ENCODE results near the gene TXLNB.
"Not testable (repeated sequence)": the region's sequence is repeated elsewhere in the genome, so short reads cannot be mapped to it uniquely, and the experiment has no call there.

TXLNB gene

DNA sequence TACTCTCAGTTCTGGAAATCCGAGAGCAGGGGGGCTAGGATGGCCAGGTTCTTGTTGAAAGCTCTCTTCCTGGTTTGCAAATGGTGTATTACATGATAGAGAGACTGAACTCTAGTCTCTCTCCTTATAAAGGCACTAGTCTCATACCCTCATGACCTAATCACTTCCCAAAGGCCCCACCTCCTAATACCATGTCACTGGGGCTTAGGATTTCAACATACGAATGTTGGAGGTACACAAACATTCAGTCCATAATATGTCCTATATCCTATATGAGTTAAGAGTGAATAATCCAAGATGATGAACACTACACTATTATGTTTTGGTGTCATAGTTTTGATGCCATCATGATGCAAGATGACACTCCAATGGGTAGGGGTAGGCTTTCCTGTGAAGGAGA, 20.0 kb upstream of the TXLNB start:
- no peak for DNase-seq (ENCODE audit: low read depth)

- DNase-seq (ENCODE audit: low read depth): no peak
Observed at GRCh38 chr6:139308936-139309603, 17.3 kb upstream of the TXLNB start.

DNA sequence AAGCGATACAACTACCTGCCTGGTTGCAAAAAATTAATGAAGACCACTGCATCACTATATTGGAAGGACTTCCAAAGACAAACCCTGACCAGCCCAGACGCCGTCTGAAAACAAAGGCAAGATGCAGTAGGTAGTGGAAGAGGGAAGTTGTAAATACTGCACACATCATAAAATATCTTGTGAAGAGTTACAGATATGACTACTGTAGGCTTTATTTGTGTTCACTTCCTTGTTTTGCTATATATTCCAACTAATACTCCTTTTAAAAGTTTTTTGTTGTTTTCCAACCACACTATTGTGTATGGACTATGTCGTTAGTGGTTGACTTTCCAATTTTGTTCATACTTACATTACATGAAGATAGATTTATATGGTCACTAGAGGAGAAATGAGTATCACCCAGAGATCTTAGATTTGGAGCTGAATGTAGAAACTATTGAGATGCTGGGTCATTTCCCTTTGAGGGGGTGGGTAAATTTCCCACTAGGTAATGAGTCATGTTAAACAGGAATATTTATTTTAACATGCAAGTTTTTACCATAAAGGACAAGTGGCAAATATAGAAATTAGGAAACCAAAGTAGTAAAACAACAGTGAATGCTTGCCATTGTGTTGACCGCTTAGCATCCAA, 16.6 kb upstream of the TXLNB start:
- DNase-seq (ENCODE audit: low read depth): no peak

DNA sequence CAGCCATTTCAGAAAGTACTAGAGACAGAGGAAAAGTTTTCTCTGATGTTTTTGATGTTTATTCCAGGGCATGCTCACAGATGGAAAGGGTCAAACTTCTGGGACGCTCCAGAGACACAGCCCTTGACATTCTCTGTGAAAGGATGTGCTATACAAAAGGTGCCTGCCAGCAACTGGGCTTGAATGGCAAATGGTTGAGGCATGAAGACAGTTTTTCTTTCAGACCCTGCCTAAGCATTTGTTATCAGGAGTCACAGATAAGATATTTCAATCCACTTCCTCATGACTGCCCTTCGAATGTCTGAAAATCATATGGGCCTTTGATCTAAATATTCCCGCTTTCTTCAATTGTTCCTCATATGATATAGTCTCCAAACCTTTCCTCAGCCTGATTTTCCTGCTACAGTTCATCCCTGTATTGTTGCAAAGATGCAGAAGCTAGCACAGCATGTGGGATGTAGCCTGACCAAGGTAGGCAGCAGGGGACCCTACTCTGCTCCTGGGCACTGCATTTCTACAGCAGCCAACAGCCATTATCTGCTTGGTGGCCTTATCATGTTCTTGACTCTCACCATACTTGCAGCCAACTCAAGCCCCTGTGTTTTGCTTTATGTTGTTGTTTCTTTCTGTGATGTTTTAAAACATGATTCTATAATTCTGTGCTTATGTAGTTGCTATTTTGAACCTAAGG, 14.6 kb upstream of the TXLNB start:
- DNase-seq (ENCODE audit: low read depth): no peak

DNA sequence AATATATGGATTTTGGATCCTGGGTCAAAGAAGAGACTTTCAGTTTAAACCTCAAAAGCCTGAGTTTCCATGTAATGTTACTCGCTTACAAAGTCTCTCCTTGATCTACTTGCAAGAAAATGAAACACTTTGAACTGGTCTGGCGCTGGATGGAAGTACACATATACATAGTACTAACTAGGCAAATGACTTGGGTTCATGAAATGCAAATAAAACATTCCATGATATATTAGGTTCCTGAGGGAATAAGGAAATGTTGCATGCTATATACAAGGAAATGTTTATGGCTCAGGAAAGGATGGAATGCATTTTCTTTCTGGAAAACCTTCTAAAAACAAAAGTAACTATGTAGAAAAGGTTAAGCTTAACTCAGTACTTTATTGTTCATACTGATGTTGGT, 11.4 kb upstream of the TXLNB start:
- DNase-seq (ENCODE audit: low read depth): no peak

GRCh38 chr6:139297921-139298320, 6.1 kb upstream of the TXLNB start:
- no peak for DNase-seq (ENCODE audit: low read depth)

GRCh38 chr6:139296927-139297326, 5.1 kb upstream of the TXLNB start:
- DNase-seq (ENCODE audit: low read depth): no peak

- DNase-seq (ENCODE audit: low read depth): no peak
Observed at GRCh38 chr6:139295901-139296300, 4.1 kb upstream of the TXLNB start.

DNA sequence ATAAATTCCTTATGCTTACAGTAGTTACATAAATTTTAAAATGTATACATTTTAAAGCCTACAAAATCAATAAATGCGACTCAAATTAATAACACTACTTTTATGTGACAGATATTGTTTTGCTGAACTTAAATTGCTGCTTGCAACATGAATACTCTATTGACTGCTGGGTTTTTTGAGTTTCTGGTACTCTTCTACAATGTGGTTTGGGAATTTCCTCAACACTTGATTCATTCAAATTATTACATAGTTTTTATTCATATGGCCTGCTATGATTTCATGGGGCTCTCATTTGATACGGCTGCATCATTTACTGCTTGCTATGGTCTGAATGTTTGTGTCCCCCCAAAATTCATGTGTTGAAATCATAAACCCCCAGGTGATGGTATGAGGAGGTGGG, 2.3 kb upstream of the TXLNB start:
- DNase-seq (ENCODE audit: low read depth): no peak

GRCh38 chr6:139293230-139293629, 1.4 kb upstream of the TXLNB start:
- DNase-seq (ENCODE audit: low read depth): not testable (repeated sequence)

DNA sequence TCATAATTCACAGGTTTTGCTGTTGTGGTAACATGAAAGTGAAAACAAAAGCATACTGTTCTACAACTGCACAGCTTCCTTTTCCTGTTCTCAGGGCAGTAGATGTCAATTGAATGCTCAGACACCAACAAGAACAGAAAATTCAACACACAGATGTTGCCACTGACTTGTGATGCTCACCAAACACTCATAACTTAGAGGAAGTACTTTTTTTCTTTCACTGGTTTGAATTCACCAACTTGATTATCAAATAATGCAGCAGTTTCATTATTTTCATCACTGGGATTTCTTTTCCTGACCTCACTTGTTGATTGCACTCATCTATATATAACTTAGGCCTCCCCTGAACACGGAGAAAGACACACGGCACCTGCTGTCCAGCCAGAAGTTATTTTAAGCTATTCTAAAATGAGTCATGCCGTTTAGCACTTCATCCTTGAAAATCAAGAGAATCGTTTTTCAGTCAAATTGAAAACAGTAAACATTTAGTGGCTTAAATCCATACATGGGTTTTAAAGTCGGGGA, 949 bp downstream of the TXLNB start:
- DNase-seq (ENCODE audit: low read depth): no peak

- no peak for DNase-seq (ENCODE audit: low read depth)
Observed at GRCh38 chr6:139289233-139289632, 2.6 kb downstream of the TXLNB start.

- DNase-seq (ENCODE audit: low read depth): no peak
Observed at GRCh38 chr6:139288496-139289040, 3.2 kb downstream of the TXLNB start.

GRCh38 chr6:139287868-139288267, 3.9 kb downstream of the TXLNB start:
- DNase-seq (ENCODE audit: low read depth): no peak

GRCh38 chr6:139286438-139286837, 5.4 kb downstream of the TXLNB start:
- DNase-seq (ENCODE audit: low read depth): not testable (repeated sequence)

DNA sequence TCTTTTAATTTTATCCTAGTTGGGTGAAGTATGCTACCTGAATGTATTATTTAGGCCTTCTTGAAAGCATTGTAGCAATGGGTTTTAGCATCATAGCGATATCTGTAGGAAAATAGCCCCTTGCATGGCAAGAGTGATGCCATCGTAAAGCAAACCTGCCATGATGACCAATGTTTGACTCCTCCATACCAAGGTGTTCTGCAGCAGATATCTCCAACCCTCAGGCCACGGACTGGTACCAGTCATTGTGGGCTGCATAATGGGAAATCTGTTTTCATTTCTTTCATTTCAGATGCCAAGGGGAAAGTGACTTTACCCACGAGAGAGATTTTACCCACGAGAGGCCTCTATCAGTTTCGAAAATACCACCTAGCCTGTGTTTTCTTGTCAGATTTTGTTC, 6.2 kb downstream of the TXLNB start:
- no peak for DNase-seq (ENCODE audit: low read depth)

DNA sequence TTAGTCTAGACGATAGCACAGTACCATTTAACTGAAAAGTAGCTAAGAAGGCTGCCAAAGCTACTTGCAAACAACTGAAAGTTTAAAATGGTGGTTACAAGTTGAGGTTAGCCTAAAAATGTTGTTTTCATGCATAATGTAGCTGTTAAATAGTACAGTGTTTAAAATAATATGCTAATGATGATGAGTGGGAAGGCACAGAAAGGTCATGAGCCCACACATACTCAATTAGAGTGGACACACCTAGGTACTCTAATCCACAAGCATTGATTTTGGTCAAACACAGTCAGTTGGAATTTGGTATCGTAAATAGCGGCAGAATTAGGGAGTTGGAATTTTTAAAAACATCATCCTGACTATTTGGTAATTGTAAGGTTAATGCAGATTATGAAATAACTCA, 7.0 kb downstream of the TXLNB start:
- no peak for DNase-seq (ENCODE audit: low read depth)

DNA sequence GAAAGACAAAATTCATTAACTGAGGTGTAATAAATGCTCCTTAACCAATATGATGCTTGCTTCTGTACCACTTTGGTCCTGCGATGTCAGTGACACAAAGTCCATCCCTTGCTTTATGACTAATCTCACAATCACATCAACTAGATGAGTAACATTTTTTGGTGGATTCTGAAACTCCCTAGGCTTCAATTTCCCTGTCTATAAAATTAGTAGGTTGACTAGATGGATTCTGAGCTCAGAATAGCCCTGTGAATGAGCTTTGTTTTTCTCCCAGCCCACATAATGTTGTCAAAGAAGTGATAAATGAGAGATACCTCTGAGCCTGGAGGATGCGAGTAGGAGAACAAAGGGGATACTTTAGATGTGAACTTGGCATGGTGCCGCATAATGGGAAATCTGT, 9.1 kb downstream of the TXLNB start:
- no peak for DNase-seq (ENCODE audit: low read depth)

GRCh38 chr6:139278190-139278589, 13.6 kb downstream of the TXLNB start:
- no peak for DNase-seq (ENCODE audit: low read depth)

GRCh38 chr6:139277587-139277986, 14.2 kb downstream of the TXLNB start:
- no peak for DNase-seq (ENCODE audit: low read depth)

DNA sequence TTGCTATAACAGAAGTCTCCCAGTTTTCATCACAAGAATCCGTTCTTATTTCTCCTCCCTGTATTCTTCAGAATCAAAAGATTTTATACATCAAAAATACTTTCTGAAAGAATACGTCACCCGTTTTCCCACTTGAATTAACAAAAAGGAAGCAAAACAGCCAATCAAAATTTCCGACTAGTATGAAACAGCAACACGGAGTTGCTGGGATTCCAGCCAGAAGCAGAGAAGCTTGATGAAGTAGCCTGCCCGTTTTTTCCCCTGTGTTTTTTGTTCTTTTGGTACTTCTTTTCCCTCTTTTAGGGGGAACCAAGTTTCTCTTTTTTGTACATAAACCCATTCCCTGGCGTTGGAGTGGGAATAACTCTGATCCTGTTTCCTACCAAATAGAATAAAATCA, 14.6 kb downstream of the TXLNB start:
- DNase-seq (ENCODE audit: low read depth): no peak

- no peak for DNase-seq (ENCODE audit: low read depth)
Observed at GRCh38 chr6:139275279-139276055, 16.3 kb downstream of the TXLNB start.
